GM21367 (cell line): ENCODE data around the gene DACH1.

Experiments
- ATAC-seq: cut with Tn5 transposase; IDR thresholded peaks from one replicate; pipeline ENCODE4 v1.9.1; 2021; ENCODE audit not compliant: unreplicated experiment

The DACH1 gene

GRCh38 chr13:71503781-71504180 is 363.2 kb downstream of the DACH1 start:
- no peak for ATAC-seq

GRCh38 chr13:71499944-71500514 is 367.0 kb downstream of the DACH1 start:
- no peak for ATAC-seq

- ATAC-seq, result no peak
Measured at GRCh38 chr13:71499235-71499634, 367.8 kb downstream of the DACH1 start.

GRCh38 chr13:71493189-71493588 is 373.8 kb downstream of the DACH1 start:
- ATAC-seq, result no peak

- ATAC-seq, result no peak
Measured at GRCh38 chr13:71492346-71492871, 374.6 kb downstream of the DACH1 start.

GRCh38 chr13:71491010-71491409 is 376.0 kb downstream of the DACH1 start:
- no peak for ATAC-seq

- no peak for ATAC-seq
Measured at GRCh38 chr13:71489041-71489440, 378.0 kb downstream of the DACH1 start.

- no peak for ATAC-seq
Measured at GRCh38 chr13:71488201-71488600, 378.8 kb downstream of the DACH1 start.

GRCh38 chr13:71485913-71486312 is 381.1 kb downstream of the DACH1 start:
- no peak for ATAC-seq

- ATAC-seq, result no peak
Measured at GRCh38 chr13:71483733-71484132, 383.3 kb downstream of the DACH1 start.

GRCh38 chr13:71481501-71481900 is 385.5 kb downstream of the DACH1 start:
- ATAC-seq, result no peak

GRCh38 chr13:71481046-71481445 is 386.0 kb downstream of the DACH1 start:
- ATAC-seq, result no peak

GRCh38 chr13:71477735-71478134 is 389.3 kb downstream of the DACH1 start:
- ATAC-seq, result no peak

- no peak for ATAC-seq
Measured at GRCh38 chr13:71474936-71475335, 392.1 kb downstream of the DACH1 start.

- no peak for ATAC-seq
Measured at GRCh38 chr13:71469626-71470025, 397.4 kb downstream of the DACH1 start.

GRCh38 chr13:71464686-71465085 is 402.3 kb downstream of the DACH1 start:
- ATAC-seq, result no peak

- no peak for ATAC-seq
Measured at GRCh38 chr13:71461892-71462291, 405.1 kb downstream of the DACH1 start.

GRCh38 chr13:71460211-71460610 is 406.8 kb downstream of the DACH1 start:
- no peak for ATAC-seq

GRCh38 chr13:71459708-71460107 is 407.3 kb downstream of the DACH1 start:
- ATAC-seq, result no peak

- no peak for ATAC-seq
Measured at GRCh38 chr13:71457645-71458044, 409.4 kb downstream of the DACH1 start.

GRCh38 chr13:71456136-71456535 is 410.9 kb downstream of the DACH1 start:
- no peak for ATAC-seq

GRCh38 chr13:71454509-71454908 is 412.5 kb downstream of the DACH1 start:
- no peak for ATAC-seq

GRCh38 chr13:71448080-71448630 is 418.8 kb downstream of the DACH1 start:
- ATAC-seq, result no peak
